Measurements from ENCODE around the gene NRG2.

The NRG2 gene

GRCh38 chr5:139867109-139867508, 176.0 kb downstream of the NRG2 start:
- WGBS: no CpG with 5 or more reads among the region's 2 CpGs
- Histone ChIP-seq H3K4me3 (ENCODE audit: low read length) (no peak overlapping the region), H3K9me3 (ENCODE audit: insufficient read depth, low read depth, low read length) (no peaks in the 10 kb centered on the region), H3K9ac (ENCODE audit: low read depth, low read length) (no peak overlapping the region), H3K36me3 (ENCODE audit: insufficient read depth, low read length) (no peaks in the 10 kb centered on the region), H3K4me1 (ENCODE audit: insufficient read depth, low read length) (peaks cover 5% of the 10 kb centered on the region; the same call in 1 of the 2 replicates), H3K27me3 (ENCODE audit: insufficient read depth, low read length) (no peaks in the 10 kb centered on the region), H3K27ac (ENCODE audit: low read depth, low read length) (no peak overlapping the region)

- H3K27ac ChIP-seq (ENCODE audit: low read depth, low read length): no peak overlapping the region
- no peaks in the 10 kb centered on the region for H3K9me3 ChIP-seq (ENCODE audit: insufficient read depth, low read depth, low read length)
- peaks cover 5% of the 10 kb centered on the region; the same call in 1 of the 2 replicates for H3K4me1 ChIP-seq (ENCODE audit: insufficient read depth, low read length)
- H3K36me3 ChIP-seq (ENCODE audit: insufficient read depth, low read length): no peaks in the 10 kb centered on the region
- H3K27me3 ChIP-seq (ENCODE audit: insufficient read depth, low read length): no peaks in the 10 kb centered on the region
- no peak overlapping the region for H3K9ac ChIP-seq (ENCODE audit: low read depth, low read length)
- 84% methylated on average over 9 of the region's 12 CpGs for WGBS
- H3K4me3 ChIP-seq (ENCODE audit: low read length): no peak overlapping the region
Observed at GRCh38 chr5:139864716-139865483, 178.2 kb downstream of the NRG2 start.

GRCh38 chr5:139863855-139864558, 179.1 kb downstream of the NRG2 start:
- H3K4me1 ChIP-seq (ENCODE audit: insufficient read depth, low read length): peaks cover 5% of the 10 kb centered on the region; the same call in 1 of the 2 replicates
- no peaks in the 10 kb centered on the region for H3K36me3 ChIP-seq (ENCODE audit: insufficient read depth, low read length)
- WGBS: 41% methylated on average over 5 of the region's 5 CpGs
- H3K4me3 ChIP-seq (ENCODE audit: low read length): no peak overlapping the region
- H3K9ac ChIP-seq (ENCODE audit: low read depth, low read length): no peak overlapping the region
- H3K9me3 ChIP-seq (ENCODE audit: insufficient read depth, low read depth, low read length): no peaks in the 10 kb centered on the region
- H3K27me3 ChIP-seq (ENCODE audit: insufficient read depth, low read length): 0 out of 2 replicates have a peak, but pooled peaks cover 3% of the 10 kb centered on the region
- no peak overlapping the region for H3K27ac ChIP-seq (ENCODE audit: low read depth, low read length)

- Histone ChIP-seq H3K36me3 (ENCODE audit: insufficient read depth, low read length) (no peaks in the 10 kb centered on the region), H3K27ac (ENCODE audit: low read depth, low read length) (no peak overlapping the region), H3K9ac (ENCODE audit: low read depth, low read length) (no peak overlapping the region), H3K9me3 (ENCODE audit: insufficient read depth, low read depth, low read length) (no peaks in the 10 kb centered on the region), H3K4me1 (ENCODE audit: insufficient read depth, low read length) (peaks cover 5% of the 10 kb centered on the region; the same call in 1 of the 2 replicates), H3K4me3 (ENCODE audit: low read length) (no peak overlapping the region), H3K27me3 (ENCODE audit: insufficient read depth, low read length) (0 out of 2 replicates have a peak, but pooled peaks cover 3% of the 10 kb centered on the region)
- 93% methylated on average over 9 of the region's 9 CpGs for WGBS
Observed at GRCh38 chr5:139863361-139863760, 179.7 kb downstream of the NRG2 start.

GRCh38 chr5:139862803-139863202, 180.3 kb downstream of the NRG2 start:
- no peak overlapping the region for H3K27ac ChIP-seq (ENCODE audit: low read depth, low read length)
- no peak overlapping the region for H3K4me3 ChIP-seq (ENCODE audit: low read length)
- no peaks in the 10 kb centered on the region for H3K9me3 ChIP-seq (ENCODE audit: insufficient read depth, low read depth, low read length)
- H3K9ac ChIP-seq (ENCODE audit: low read depth, low read length): no peak overlapping the region
- H3K36me3 ChIP-seq (ENCODE audit: insufficient read depth, low read length): no peaks in the 10 kb centered on the region
- WGBS: 78% methylated on average over 2 of the region's 2 CpGs
- 0 out of 2 replicates have a peak, but pooled peaks cover 3% of the 10 kb centered on the region for H3K27me3 ChIP-seq (ENCODE audit: insufficient read depth, low read length)
- H3K4me1 ChIP-seq (ENCODE audit: insufficient read depth, low read length): peaks cover 5% of the 10 kb centered on the region; the same call in 1 of the 2 replicates

GRCh38 chr5:139862313-139862712, 180.8 kb downstream of the NRG2 start:
- Histone ChIP-seq H3K9me3 (ENCODE audit: insufficient read depth, low read depth, low read length) (no peaks in the 10 kb centered on the region), H3K36me3 (ENCODE audit: insufficient read depth, low read length) (no peaks in the 10 kb centered on the region), H3K9ac (ENCODE audit: low read depth, low read length) (no peak overlapping the region), H3K4me3 (ENCODE audit: low read length) (no peak overlapping the region), H3K4me1 (ENCODE audit: insufficient read depth, low read length) (peaks cover 5% of the 10 kb centered on the region; the same call in 1 of the 2 replicates), H3K27ac (ENCODE audit: low read depth, low read length) (no peak overlapping the region), H3K27me3 (ENCODE audit: insufficient read depth, low read length) (0 out of 2 replicates have a peak, but pooled peaks cover 3% of the 10 kb centered on the region)
- 93% methylated on average over 2 of the region's 2 CpGs for WGBS

GRCh38 chr5:139861889-139862207, 181.3 kb downstream of the NRG2 start:
- 0 out of 2 replicates have a peak, but pooled peaks cover 3% of the 10 kb centered on the region for H3K27me3 ChIP-seq (ENCODE audit: insufficient read depth, low read length)
- no peaks in the 10 kb centered on the region for H3K9me3 ChIP-seq (ENCODE audit: insufficient read depth, low read depth, low read length)
- no peak overlapping the region for H3K4me3 ChIP-seq (ENCODE audit: low read length)
- no peak overlapping the region for H3K9ac ChIP-seq (ENCODE audit: low read depth, low read length)
- H3K4me1 ChIP-seq (ENCODE audit: insufficient read depth, low read length): peaks cover 5% of the 10 kb centered on the region; the same call in 1 of the 2 replicates
- no peak overlapping the region for H3K27ac ChIP-seq (ENCODE audit: low read depth, low read length)
- H3K36me3 ChIP-seq (ENCODE audit: insufficient read depth, low read length): no peaks in the 10 kb centered on the region
- 88% methylated on average over 4 of the region's 4 CpGs for WGBS

- no peaks in the 10 kb centered on the region for H3K9me3 ChIP-seq (ENCODE audit: insufficient read depth, low read depth, low read length)
- H3K27me3 ChIP-seq (ENCODE audit: insufficient read depth, low read length): 0 out of 2 replicates have a peak, but pooled peaks cover 3% of the 10 kb centered on the region
- H3K27ac ChIP-seq (ENCODE audit: low read depth, low read length): no peak overlapping the region
- H3K36me3 ChIP-seq (ENCODE audit: insufficient read depth, low read length): no peaks in the 10 kb centered on the region
- WGBS: 91% methylated on average over 15 of the region's 15 CpGs
- no peak overlapping the region for H3K9ac ChIP-seq (ENCODE audit: low read depth, low read length)
- H3K4me1 ChIP-seq (ENCODE audit: insufficient read depth, low read length): peaks cover 5% of the 10 kb centered on the region; the same call in 1 of the 2 replicates
- H3K4me3 ChIP-seq (ENCODE audit: low read length): no peak overlapping the region
Observed at GRCh38 chr5:139861021-139861888, 181.8 kb downstream of the NRG2 start.

GRCh38 chr5:139859013-139859412, 184.1 kb downstream of the NRG2 start:
- no peak overlapping the region for H3K27ac ChIP-seq (ENCODE audit: low read depth, low read length)
- H3K9ac ChIP-seq (ENCODE audit: low read depth, low read length): no peak overlapping the region
- H3K4me1 ChIP-seq (ENCODE audit: insufficient read depth, low read length): peaks cover 5% of the 10 kb centered on the region; the same call in 1 of the 2 replicates
- 70% methylated on average over 2 of the region's 2 CpGs for WGBS
- peaks cover 3% of the 10 kb centered on the region; the same call in 1 of the 2 replicates for H3K27me3 ChIP-seq (ENCODE audit: insufficient read depth, low read length)
- no peaks in the 10 kb centered on the region for H3K36me3 ChIP-seq (ENCODE audit: insufficient read depth, low read length)
- H3K4me3 ChIP-seq (ENCODE audit: low read length): no peak overlapping the region
- no peaks in the 10 kb centered on the region for H3K9me3 ChIP-seq (ENCODE audit: insufficient read depth, low read depth, low read length)

GRCh38 chr5:139856714-139857113, 186.4 kb downstream of the NRG2 start:
- Histone ChIP-seq H3K27me3 (ENCODE audit: insufficient read depth, low read length) (peaks cover 3% of the 10 kb centered on the region; the same call in 1 of the 2 replicates), H3K4me1 (ENCODE audit: insufficient read depth, low read length) (no peaks in the 10 kb centered on the region), H3K9ac (ENCODE audit: low read depth, low read length) (no peak overlapping the region), H3K4me3 (ENCODE audit: low read length) (no peak overlapping the region), H3K36me3 (ENCODE audit: insufficient read depth, low read length) (no peaks in the 10 kb centered on the region), H3K9me3 (ENCODE audit: insufficient read depth, low read depth, low read length) (no peaks in the 10 kb centered on the region), H3K27ac (ENCODE audit: low read depth, low read length) (no peak overlapping the region)
- 85% methylated on average over 4 of the region's 4 CpGs for WGBS

All from HUES64 (cell line).